ENCODE data around the gene ID1.
"Not testable (repeated sequence)": the region's sequence is repeated elsewhere in the genome, so short reads cannot be mapped to it uniquely, and the experiment has no call there.

ID1 gene

GRCh38 chr20:31573555-31574321, 31.4 kb upstream of the ID1 start:
- no peak for DNase-seq

- not testable (repeated sequence) for DNase-seq
These were observed 30.1 kb upstream of the ID1 start for GRCh38 chr20:31574986-31575385.

- DNase-seq, result no peak
These were observed 28.3 kb upstream of the ID1 start for GRCh38 chr20:31576751-31577150.

- DNase-seq, result no peak
These were observed 27.9 kb upstream of the ID1 start for GRCh38 chr20:31577194-31577593.

- no peak for DNase-seq
These were observed 26.5 kb upstream of the ID1 start for GRCh38 chr20:31578448-31579138.

GRCh38 chr20:31579245-31579644, 25.8 kb upstream of the ID1 start:
- no peak for DNase-seq

GRCh38 chr20:31579941-31580651, 25.0 kb upstream of the ID1 start:
- not testable (repeated sequence) for DNase-seq

GRCh38 chr20:31580706-31581105, 24.4 kb upstream of the ID1 start:
- no peak for DNase-seq

- DNase-seq, result no peak
These were observed 23.7 kb upstream of the ID1 start for GRCh38 chr20:31581391-31581790.

GRCh38 chr20:31587545-31588389, 17.3 kb upstream of the ID1 start:
- DNase-seq, result no peak

- no peak for DNase-seq
These were observed 14.3 kb upstream of the ID1 start for GRCh38 chr20:31590717-31591225.

GRCh38 chr20:31593221-31594001, 11.7 kb upstream of the ID1 start:
- DNase-seq, result peak; percentile 44

- DNase-seq, result no peak
These were observed 11.0 kb upstream of the ID1 start for GRCh38 chr20:31594002-31594557.

GRCh38 chr20:31594558-31595379, 10.3 kb upstream of the ID1 start:
- DNase-seq, result no peak

- DNase-seq, result no peak
These were observed 9.8 kb upstream of the ID1 start for GRCh38 chr20:31595380-31595653.

- no peak for DNase-seq
These were observed 9.3 kb upstream of the ID1 start for GRCh38 chr20:31595654-31596411.

GRCh38 chr20:31596412-31596715, 8.7 kb upstream of the ID1 start:
- not testable (repeated sequence) for DNase-seq

GRCh38 chr20:31596831-31597480, 8.1 kb upstream of the ID1 start:
- DNase-seq, result no peak

- no peak for DNase-seq
These were observed 7.6 kb upstream of the ID1 start for GRCh38 chr20:31597481-31597855.

- no peak for DNase-seq
These were observed 2.7 kb upstream of the ID1 start for GRCh38 chr20:31602431-31602778.

Data from activated CD4-positive, alpha-beta T cell treated with anti-CD3 and anti-CD28 coated beads, Interleukin-2, Interleukin-6, amounts not matched to agents 100 ng/mL and 50 ng/mL, durations not matched to agents 16 hours and 8 hours (primary cell).